NCI-H1105 (cell line): ENCODE results near the gene EAF2.
"Not testable (repeated sequence)": the region's sequence is repeated elsewhere in the genome, so short reads cannot be mapped to it uniquely, and the experiment has no call there.

ENCODE experiments used
- DNase-seq: peaks from one replicate; lab custom pipeline; 2025; lab: John Stamatoyannopoulos, UW

EAF2 gene

DNA sequence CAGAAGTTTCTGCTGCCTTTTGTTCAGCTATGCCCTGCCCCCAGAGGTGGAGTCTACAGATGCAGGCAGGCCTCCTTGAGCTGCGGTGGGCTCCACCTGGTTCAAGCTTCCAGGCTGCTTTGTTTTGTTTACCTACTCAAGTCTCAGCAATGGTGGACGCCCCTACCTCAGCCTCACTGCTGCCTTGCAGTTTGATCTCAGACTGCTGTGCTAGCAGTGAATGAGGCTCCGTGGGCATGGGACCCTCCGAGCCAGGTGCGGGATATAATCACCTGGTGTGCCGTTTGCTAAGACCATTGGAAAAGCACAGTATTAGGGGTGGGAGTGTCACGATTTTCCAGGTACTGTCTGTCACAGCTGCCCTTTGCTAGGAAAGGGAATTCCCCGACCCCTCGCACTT, 28.2 kb downstream of the EAF2 start:
- DNase-seq, result not testable (repeated sequence)

GRCh38 chr3:121863801-121864200, 28.8 kb downstream of the EAF2 start:
- DNase-seq, result no peak

DNA sequence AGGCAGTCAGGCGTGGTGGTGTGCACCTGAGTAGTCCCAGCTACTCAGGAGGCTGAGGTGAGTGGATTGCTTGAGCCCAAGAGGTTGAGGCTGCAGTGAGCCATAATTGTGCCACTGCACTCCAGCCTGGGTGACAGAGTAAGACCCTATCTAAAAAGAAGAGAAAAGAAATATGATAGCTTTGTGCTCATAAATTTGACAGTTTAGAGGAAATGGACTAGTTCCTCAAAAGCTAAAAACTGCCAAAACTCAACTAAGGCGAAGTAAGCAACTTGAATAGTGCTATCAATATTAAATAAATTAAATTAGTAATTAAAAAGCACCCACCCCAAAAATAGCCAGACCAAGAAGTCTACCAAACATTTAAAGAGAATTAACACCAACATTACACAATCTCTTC, 34.7 kb downstream of the EAF2 start:
- no peak for DNase-seq

DNA sequence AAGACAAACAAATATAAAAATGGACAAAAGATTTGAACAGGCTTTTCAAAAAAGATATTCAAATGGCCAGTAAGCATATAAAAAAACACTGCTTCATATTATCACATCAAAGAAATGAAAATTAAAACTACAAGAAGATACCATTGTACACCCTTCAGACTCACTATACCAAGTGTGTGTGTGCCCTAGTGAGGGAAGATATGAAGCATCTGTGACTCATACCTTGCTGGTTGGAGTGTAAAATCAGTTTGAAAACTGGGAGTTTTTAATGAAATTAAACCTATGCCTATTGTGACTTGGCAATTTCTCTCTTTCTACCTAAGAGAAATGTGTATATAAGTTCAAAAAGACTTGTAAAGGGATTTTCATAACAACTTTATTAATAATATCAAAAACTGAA, 35.7 kb downstream of the EAF2 start:
- no peak for DNase-seq

DNA sequence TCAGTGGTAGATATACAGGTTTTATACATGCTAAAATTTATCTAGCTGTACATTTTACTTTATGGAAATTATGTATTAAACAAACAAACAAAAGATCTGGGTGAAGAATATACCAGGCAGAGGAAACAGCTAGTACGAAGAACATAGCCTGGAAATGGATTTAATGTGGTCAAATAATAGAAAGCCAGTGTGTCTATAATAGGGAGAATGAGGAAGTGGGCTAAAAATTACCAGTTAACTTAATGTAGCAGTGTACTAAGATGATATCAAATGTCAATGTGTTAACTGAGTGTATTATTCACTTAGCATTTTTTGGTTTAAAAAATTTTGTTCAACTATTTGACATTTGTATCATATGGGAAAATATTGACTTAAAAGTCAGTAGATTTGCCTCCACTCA, 36.4 kb downstream of the EAF2 start:
- no peak for DNase-seq

GRCh38 chr3:121878411-121878810, 43.4 kb downstream of the EAF2 start:
- DNase-seq, result no peak

- no peak for DNase-seq
Measured at GRCh38 chr3:121883507-121883906, 48.5 kb downstream of the EAF2 start.

DNA sequence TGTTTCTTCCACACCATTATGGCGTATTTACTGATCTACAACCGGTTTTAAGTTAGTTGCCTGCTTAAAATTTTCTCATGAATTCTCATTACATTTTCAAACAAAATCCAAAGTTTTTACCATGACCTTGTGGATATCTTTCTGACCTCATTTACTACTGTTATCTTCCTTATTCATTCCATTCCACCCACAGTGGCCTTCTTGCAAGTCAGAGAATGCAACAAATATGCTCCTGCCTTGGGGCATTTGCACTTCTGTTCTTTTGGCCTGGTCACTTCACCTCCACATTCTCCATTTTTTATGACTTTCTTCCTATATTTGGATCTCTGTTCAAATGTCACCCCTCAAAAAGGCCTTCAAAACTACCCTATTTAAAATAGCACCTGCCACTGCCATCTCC, 50.4 kb downstream of the EAF2 start:
- no peak for DNase-seq

GRCh38 chr3:121894301-121894990, 59.4 kb downstream of the EAF2 start, which contains the start of gene SLC15A2:
Gene SLC15A2, plus strand, starts transcription at chr3:121894401. Its CDS starts 76 bp downstream, at chr3:121894477.
- no peak for DNase-seq

GRCh38 chr3:121895121-121895520, 60.1 kb downstream of the EAF2 start:
- DNase-seq, result no peak

- no peak for DNase-seq
Measured at GRCh38 chr3:121895736-121896135, 60.7 kb downstream of the EAF2 start.

GRCh38 chr3:121896823-121897222, 61.8 kb downstream of the EAF2 start:
- DNase-seq, result no peak

DNA sequence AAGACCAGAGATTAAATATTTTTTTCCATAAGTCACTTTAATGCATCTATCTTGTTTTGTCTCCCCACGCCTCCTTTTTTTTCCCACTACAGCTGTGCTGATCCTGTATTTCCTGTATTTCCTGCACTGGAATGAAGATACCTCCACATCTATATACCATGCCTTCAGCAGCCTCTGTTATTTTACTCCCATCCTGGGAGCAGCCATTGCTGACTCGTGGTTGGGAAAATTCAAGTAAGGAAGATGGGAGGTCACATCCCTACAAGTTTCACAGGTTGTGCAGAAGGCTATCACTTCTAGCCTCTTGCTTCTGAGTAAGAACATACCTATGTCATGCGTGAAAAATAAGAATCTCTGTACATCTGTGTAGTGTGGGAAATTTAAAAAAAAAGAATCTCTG, 62.3 kb downstream of the EAF2 start:
- DNase-seq, result no peak

- no peak for DNase-seq
Measured at GRCh38 chr3:121913305-121913990, 78.4 kb downstream of the EAF2 start.

GRCh38 chr3:121914081-121914998, 79.3 kb downstream of the EAF2 start:
- no peak for DNase-seq

DNA sequence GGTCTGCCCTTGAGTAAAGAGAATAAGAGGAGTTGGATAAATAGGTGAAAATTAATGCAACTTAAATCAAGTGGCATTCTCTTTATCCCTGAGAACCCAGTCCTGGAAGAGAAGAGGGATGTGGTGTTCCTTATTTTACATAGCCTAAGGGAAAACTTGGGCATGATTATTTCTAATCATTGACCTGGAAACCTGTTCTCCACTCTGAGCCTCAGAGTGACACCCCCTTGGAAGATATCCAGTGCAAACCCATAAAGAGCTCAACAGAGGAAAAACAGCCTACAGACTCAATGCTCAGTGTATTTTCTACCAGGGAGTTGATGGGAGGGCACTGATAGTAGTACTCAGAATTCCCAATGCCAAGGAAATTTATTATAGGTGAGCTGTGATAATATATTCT, 81.2 kb downstream of the EAF2 start:
- no peak for DNase-seq

DNA sequence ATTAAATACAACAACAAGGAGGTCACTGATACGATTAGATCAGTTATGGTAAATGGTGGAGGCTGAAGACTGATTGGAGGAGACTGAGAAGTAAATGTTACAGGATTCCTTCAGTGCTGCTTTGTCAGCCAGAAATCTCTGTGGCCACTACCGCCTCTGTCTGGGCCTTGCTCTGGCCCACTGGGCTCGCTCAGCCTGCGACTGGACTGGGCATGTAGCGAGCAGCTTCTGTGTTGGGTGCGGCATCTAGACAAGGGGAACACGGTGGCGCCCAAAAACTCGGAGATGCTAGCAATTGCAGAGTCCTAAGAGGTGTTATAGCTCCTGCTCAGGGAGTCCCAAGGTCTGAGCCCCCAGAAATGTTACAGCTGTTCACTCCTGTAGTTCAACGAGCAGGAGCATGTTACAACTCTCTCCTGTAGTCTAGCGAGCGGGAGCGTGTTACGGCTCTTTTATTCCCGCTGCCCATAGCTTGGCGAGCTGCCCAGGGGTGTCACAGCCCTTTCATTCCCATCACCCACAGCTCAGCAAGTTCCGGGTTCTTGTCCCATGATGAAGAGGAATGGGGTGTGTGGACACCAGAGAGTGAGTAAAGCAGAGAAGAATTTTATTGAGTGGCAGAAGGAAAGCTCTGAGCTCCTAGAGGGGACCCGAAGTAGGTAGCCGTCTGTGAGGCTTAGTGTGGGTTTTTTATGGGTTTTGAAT, 83.9 kb downstream of the EAF2 start:
- no peak for DNase-seq

DNA sequence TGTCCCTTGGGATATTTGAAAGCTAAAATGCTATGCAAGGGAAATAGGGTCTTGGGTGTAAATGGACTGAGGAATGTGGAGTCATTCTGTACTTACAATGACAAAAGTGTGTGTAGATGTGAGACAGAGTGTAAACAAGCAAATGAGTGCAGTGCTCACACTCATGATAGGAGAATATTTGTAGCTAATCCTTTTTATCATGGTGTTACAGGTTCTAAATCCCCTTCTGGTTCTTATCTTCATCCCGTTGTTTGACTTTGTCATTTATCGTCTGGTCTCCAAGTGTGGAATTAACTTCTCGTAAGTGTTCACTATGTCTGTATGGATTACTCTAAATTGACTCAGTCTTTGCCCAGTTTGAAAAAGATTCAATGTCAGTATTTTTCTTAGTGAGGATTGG, 89.7 kb downstream of the EAF2 start:
- no peak for DNase-seq

DNA sequence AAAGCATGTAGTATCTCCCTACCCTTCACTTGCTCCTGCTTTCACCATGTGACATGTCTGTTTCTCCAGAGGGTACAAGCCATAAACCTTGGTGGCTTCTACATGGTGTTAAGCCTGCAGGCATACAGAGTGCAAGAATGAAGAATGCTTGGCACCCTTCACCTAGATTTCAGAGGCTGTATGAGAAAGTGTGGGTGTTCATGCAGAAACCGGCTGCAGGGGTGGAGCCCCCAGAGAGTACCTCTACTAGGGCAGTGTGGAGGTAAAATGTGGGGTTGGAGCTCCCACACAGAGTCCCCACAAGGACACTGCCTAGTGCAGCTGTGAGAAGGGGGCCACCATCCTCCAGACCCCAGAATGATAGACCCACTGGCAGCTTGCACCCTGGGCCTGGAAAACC, 91.4 kb downstream of the EAF2 start:
- DNase-seq, result no peak
